ENCODE results near the gene KCNH1.

Gene KCNH1

DNA sequence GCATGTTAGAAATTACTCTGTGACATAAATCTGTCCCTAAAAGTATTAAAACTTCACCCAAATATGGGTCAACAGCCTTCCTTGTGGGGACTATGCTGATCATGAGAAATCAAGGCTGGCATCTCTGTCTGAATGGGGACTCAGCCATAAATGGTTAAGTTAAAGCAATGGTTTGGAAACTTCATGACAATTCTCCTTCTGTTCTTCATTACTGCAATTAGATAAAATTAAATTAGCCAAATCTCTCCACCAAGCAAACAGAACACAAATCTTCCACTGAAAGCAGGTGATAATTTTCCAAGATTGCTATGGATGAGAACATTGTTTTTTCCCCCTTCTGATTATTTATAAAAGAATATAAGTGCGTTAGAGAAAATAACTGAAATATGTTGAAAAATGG lies 346.1 kb downstream of the KCNH1 start:
- DNase-seq (ENCODE audit: insufficient read length, low spot score) (no peak), FAIRE-seq (no peak)
- no peak for TF ChIP-seq POLR2A (IDR thresholded peaks at IDR 0.05; ENCODE audit: low read depth, low read length)

DNA sequence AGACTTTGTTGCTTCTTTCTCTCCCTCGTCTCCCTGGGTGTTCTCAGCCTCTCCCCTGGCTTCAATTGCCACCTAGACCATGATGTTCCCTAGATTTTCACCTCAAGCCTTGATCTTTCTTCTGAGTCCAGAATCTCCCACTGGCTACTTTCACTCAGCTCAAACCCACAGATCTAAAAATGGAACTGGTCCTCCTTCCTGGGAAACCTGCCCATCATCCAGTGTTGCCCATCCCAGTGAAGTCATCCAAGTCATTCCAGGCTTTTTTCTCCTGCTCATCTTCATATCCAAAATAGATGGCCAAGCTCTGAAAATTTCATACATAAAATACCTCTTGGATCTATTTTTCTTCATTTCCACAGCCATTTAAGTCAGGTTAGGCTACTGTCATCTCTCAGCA lies 347.4 kb downstream of the KCNH1 start:
- no peak for FAIRE-seq
- TF ChIP-seq POLR2A (IDR thresholded peaks at IDR 0.05; ENCODE audit: low read depth, low read length): no peak

DNA sequence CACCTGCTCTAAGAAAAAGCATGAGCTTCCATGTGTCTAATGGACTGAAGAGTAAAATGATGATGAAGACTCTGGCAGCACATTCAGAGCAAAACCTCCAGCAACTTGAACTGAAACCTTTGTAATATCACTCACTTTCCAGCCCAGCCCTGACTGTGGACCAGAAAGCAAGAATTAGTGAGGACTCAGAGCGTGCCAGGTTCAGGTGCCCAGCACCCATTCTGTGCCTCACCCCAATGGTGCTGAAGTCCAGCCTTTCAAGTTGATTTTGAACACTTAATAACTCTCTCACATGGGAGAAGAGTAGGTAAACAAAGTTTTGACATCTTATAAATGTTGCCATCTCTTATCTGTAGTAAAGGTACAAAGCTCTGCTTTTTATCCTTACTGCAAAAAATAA lies 350.0 kb downstream of the KCNH1 start:
- DNase-seq (ENCODE audit: insufficient read length, low spot score) (no peak), FAIRE-seq (no peak)
- no peak for TF ChIP-seq POLR2A (IDR thresholded peaks at IDR 0.05; ENCODE audit: low read depth, low read length)

More for the DNA sequence above, 347.4 kb downstream of the KCNH1 start:
- DNase-seq (ENCODE audit: insufficient read length, low spot score): no peak

DNA sequence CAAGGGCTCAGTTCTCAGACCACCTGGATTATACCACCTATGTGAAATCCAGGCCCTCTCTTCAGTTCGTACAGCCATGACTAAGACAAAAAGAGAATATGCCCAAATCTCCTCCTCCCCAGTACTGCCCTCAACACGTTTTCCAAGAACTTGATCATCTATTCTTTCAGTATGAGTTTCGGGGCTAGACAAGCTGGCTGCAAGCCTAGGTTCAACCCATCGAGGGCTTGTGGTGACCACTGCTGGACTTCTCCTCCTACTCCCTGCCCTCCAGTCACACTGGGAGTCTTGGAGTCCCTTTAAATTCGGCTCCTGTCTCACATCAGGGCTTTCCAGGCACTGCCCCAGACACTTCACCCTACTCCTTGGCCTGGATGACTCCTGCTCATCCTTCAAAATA lies 352.3 kb downstream of the KCNH1 start:
- DNase-seq (ENCODE audit: insufficient read length, low spot score) (no peak), FAIRE-seq (no peak)
- no peak for TF ChIP-seq POLR2A (IDR thresholded peaks at IDR 0.05; ENCODE audit: low read depth, low read length)

DNA sequence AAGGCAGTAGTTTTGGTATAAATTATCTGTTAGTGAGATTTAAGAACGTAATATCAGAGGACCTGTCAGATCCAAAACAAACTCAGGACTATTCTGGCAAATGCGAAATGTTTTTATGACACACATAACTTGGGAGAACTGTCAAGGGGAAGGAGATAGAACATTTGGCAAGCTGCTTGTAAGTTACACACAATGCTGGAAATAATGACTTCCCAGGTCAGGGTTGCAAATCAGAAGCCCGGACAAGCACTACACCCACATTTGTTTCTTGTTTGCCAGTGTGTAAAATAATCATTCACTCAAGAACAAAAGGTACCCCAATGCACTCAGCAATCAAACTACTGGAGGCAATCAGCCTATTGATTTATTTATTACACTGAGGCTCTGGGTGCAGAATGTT lies 354.7 kb downstream of the KCNH1 start:
- no peak for TF ChIP-seq POLR2A (IDR thresholded peaks at IDR 0.05; ENCODE audit: low read depth, low read length)
- DNase-seq (ENCODE audit: insufficient read length, low spot score) (no peak), FAIRE-seq (no peak)

DNA sequence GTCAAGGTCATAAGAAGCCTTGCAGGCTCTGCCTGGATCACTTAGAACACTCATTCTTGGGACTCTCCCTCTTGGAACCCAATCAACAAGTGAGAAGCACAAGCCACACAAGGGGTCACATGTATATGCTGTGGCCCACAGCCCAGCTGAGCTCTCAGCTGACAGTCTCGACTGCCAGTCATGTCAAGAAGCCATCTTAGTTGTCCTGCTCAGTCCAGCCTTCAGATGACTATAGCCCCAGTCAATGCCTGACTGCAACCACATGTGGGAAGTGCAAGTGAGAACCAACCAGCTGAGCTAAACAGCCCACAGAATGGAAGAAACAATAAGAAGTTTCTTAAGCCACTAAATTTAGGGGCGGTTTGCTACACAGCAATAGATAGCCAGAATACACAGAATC lies 356.0 kb downstream of the KCNH1 start:
- no peak for DNase-seq (ENCODE audit: insufficient read length, low spot score)
- FAIRE-seq: no peak
- no peak for TF ChIP-seq POLR2A (IDR thresholded peaks at IDR 0.05; ENCODE audit: low read depth, low read length)

DNA sequence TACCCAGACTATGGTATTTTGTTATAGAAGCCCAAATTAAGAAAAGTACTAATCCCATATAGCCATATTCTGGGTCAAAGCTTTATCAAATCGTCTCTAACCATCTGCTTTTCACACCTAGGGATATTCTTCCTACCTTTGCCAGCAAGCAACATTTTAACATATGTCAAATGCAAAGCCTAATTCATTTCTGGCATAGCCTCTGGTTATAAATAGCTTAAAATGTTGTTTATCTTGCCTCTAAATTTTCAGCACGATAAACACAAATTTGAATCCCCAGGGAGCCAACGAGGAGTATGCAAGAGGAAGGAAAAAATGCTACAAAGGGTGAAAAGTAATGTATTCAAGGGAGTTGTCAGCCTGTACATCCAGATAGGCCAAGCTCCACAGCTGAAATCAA lies 357.2 kb downstream of the KCNH1 start:
- no peak for TF ChIP-seq POLR2A (IDR thresholded peaks at IDR 0.05; ENCODE audit: low read depth, low read length)
- no peak for FAIRE-seq
- no peak for DNase-seq (ENCODE audit: insufficient read length, low spot score)

DNA sequence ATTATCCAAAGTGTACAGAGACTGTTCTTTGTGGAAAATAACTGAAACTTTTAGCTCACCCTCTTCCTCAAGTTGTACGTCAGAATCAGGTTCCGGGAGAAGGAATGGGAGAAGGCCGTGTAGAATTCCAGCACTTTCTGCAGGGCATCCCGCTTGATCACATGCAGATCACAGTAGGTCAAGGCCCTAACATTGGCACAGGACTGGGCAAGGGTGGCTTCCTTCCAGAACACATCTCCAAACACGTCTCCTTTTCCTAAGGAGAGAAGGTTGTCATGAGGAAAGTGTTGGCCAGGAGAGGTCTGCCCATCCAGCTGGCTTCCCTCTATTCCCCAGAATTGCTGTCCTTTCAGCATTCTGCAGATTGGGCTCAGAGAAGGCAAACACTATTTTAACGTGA lies 358.7 kb downstream of the KCNH1 start:
- TF ChIP-seq POLR2A (IDR thresholded peaks at IDR 0.05; ENCODE audit: low read depth, low read length): no peak
- DNase-seq (ENCODE audit: insufficient read length, low spot score) (no peak), FAIRE-seq (no peak)

DNA sequence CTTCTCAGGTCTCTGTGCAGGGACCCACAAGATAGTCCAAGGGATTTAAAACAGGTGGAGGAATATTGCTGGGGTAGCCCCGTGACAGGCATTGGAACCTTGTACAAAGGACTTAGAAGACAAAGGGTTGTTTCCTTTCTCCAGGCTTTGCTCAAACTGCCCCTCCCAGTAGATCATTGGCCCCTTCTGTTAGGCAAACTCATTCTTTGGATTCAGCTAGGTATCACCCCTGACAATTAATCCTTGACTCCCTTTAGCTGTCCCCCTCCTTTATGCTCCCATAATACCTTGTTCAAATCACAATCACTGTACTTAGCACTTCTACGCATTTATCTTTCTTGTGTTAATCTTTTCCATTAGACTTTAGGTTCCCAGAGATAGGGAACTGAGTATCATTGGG lies 360.5 kb downstream of the KCNH1 start:
- TF ChIP-seq POLR2A (IDR thresholded peaks at IDR 0.05; ENCODE audit: low read depth, low read length): no peak
- DNase-seq (ENCODE audit: insufficient read length, low spot score) (no peak), FAIRE-seq (no peak)

DNA sequence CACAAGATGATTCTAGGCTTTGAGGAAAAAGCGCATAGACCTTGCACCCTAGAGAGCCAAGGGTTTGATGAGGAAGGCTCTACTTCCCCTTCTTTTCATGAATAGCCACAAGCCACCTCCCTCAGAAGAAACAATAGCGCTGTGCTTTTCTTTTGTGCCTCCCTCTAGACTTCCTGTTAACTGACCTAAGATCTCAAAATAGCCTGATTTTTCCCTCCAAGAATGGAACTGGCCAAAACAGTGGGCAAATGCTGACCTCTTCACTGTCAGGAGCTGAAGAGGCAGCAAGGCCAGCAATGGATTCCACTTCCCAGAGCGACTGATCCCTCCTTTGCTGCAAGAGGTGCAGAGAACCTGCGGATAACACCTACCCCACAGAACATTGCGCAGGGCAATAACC lies 362.8 kb downstream of the KCNH1 start:
- no peak for FAIRE-seq
- DNase-seq (ENCODE audit: insufficient read length, low spot score): no peak
- TF ChIP-seq POLR2A (IDR thresholded peaks at IDR 0.05; ENCODE audit: low read depth, low read length): no peak

DNA sequence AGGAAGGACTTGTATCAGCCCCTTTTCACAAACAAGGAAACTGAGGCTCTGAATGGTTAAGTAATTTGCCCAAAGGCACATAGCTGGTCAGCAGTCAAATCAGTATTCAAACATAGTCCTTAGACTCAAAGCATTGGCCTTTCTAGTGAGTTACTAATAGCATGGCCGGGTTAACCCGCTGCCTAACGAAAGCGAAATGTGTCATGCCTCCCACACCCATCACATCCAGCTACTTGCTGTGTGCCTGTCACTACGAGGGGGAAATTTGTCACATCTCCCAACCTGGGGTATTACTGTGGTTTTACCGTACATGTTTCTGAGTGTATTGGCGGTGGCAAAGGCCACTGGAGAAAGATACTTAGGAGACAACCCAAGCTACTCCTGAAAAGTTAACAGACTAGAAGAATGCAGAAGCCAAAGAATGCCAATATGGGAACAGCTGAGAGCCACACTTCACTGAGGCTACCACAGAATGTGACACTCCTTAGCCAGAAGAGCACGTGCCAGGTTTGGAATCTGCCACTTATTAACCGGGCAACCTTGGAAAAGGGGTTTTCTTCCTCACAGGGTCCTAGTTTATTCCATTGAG lies 363.5 kb downstream of the KCNH1 start:
- FAIRE-seq (no peak), DNase-seq (ENCODE audit: insufficient read length, low spot score) (no peak)
- TF ChIP-seq POLR2A (IDR thresholded peaks at IDR 0.05; ENCODE audit: low read depth, low read length): no peak

DNA sequence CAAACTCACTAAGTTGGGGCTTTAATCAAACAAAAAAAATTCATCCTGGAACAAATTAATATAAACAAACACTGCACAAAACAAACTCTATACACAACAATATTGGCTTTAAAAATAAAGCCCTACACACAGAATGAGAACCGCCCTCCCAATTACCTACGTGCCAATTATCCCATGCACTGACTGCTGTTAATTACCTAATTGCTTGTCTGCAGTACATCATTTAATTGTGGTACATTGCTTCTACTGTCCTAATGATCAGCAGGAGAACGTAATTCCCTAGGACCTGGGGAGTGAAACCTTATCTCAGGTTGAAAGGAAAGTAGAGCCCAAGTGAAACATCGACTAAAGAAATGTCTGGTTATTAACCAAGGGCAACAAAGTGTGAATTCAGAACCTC lies 364.5 kb downstream of the KCNH1 start:
- FAIRE-seq: no peak
- no peak for TF ChIP-seq POLR2A (IDR thresholded peaks at IDR 0.05; ENCODE audit: low read depth, low read length)

DNA sequence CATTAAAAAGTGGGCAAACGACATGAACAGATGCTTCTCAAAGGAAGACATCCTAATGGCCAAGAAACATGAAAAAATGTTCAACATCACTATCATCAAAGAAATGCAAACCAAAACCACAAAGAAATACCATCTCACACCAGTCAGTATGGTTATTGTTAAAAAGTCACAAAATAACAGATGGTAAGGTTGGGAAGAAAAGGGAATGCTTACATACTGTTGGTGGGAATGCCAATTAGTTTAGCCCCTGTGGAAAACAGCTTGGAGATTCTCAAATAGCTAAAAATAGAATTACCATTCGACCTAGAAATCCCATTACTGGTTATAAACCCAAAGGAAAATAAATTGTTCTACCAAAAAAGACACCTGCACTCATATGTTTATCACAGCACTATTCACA lies 369.4 kb downstream of the KCNH1 start:
- no peak for TF ChIP-seq POLR2A (IDR thresholded peaks at IDR 0.05; ENCODE audit: low read depth, low read length)
- DNase-seq (ENCODE audit: insufficient read length, low spot score): no peak
- peak; percentile 50 for FAIRE-seq

More for the DNA sequence above, 364.5 kb downstream of the KCNH1 start:
- DNase-seq (ENCODE audit: insufficient read length, low spot score): no peak

DNA sequence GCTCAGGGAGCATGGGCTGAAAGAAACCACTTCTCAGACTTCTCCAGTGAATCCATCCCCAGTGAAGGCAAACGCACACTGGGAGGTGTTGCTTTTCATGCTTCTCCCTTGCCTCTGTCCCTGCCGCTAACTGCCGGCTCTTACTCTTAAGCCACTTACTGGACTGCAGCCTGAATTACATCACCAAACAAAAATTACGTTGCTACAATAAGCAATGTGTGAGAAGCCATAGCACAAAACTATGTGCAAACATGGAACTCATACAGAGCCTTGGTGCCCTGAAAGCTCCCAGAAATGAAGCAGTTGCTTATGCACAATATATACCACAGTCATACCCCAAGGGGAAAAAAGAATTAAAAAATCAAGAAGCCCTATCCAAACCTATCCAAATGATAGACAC lies 375.2 kb downstream of the KCNH1 start:
- DNase-seq (ENCODE audit: insufficient read length, low spot score) (no peak), FAIRE-seq (no peak)

DNA sequence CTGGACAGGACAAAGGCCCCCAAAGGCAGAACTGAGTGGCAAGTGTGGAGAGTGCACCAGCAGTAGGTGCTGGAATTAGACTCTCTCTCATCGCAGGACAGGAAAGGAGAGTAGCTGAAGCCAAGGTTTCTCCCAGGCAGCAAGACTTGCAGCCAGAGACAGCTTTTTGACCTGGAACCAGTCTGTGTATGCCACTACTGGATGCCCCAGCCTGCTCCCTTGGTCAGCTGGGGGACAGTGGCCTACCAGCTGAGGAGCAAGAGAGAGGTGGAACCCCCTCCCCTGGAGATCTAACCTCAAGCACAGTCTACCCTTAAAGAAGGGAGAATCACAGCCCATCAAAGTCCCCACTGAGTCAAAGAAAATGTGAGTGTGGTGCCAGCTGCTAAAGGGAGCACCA lies 375.7 kb downstream of the KCNH1 start:
- FAIRE-seq (no peak), DNase-seq (ENCODE audit: insufficient read length, low spot score) (no peak)
- TF ChIP-seq POLR2A (IDR thresholded peaks at IDR 0.05; ENCODE audit: low read depth, low read length): no peak

More for the DNA sequence above, 375.2 kb downstream of the KCNH1 start:
- no peak for TF ChIP-seq POLR2A (IDR thresholded peaks at IDR 0.05; ENCODE audit: low read depth, low read length)

DNA sequence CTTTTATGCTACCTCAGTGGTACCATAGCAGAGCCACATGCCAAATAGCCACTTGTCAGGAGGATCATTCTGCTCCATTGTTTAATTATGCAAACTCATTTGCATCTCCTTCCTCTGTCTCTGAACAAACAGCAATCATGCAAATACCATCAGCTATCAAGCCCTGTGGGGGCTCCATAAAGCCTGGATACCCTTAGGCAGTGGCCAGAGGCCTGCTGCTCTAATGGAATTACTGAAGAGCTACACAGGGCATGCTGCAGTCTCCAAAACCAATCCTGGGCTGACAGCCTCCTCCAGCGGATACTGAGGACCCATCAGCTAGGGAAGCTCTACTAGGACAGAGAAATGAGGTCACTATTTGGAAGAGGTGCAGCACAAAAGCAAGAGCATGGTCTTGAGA lies 376.3 kb downstream of the KCNH1 start:
- FAIRE-seq (no peak), DNase-seq (ENCODE audit: insufficient read length, low spot score) (no peak)
- TF ChIP-seq POLR2A (IDR thresholded peaks at IDR 0.05; ENCODE audit: low read depth, low read length): no peak

All from H54 (cell line).